ENCODE data around the gene MYO1G. TPM values are rescaled to one million over a fixed set of nuclear protein-coding genes. Genes with fewer than 3 reads are reported as not detected.

The MYO1G gene
- total RNA-seq, 1 experiment from 2014 or later, result 0.36 TPM

- Mint-ChIP-seq H3K9me3 (ENCODE audit: unreplicated experiment) (no peaks in the 10 kb centered on the region), H3K27ac (ENCODE audit: unreplicated experiment) (no peak overlapping the region), H3K4me1 (ENCODE audit: low read depth, unreplicated experiment) (no peaks in the 10 kb centered on the region), H3K36me3 (ENCODE audit: insufficient read depth, unreplicated experiment) (no peaks in the 10 kb centered on the region), H3K27me3 (ENCODE audit: insufficient read depth, unreplicated experiment) (peaks cover 3% of the 10 kb centered on the region), H3K4me3 (ENCODE audit: unreplicated experiment) (no peak overlapping the region)
- CTCF ChIA-PET, result no interaction called here
- no peaks in the 10 kb centered on the region for H3K36me3 ChIP-seq (ENCODE audit: control insufficient read depth, insufficient read depth, low read length)
- H3K4me3 ChIP-seq (ENCODE audit: low read depth, low read length), result no peak overlapping the region
- H3K27me3 ChIP-seq (replicated peaks; ENCODE audit: control insufficient read depth, insufficient read depth, low read length), result no peaks in the 10 kb centered on the region
- no peaks in the 10 kb centered on the region for H3K4me1 ChIP-seq
- no TSS peak for BruUV-seq (replicated peaks)
- intact Hi-C loops (cut with micrococcal nuclease; ENCODE audit: unreplicated experiment), result no loop called here
- peaks cover 9% of the 10 kb centered on the region; the same call in 1 of the 2 replicates for H3K9me3 ChIP-seq
- POLR2A ChIA-PET, result no interaction called here
- TF ChIP-seq CTCF (IDR thresholded peaks at IDR 0.05; ENCODE audit: insufficient read depth in 1 of 2, low read depth in 1 of 2, low read length in 1 of 2, severe bottlenecking in 1 of 2, unreplicated experiment in 1 of 2), result no peak
- DNase-seq, result no peak
Measured at GRCh38 chr7:44920119-44920518, 58.7 kb downstream of the MYO1G start.

- Histone ChIP-seq H3K27me3 (replicated peaks; ENCODE audit: control insufficient read depth, insufficient read depth, low read length) (no peaks in the 10 kb centered on the region), H3K4me1 (no peaks in the 10 kb centered on the region), H3K9me3 (peaks cover 3% of the 10 kb centered on the region; the same call in 1 of the 2 replicates), H3K36me3 (ENCODE audit: control insufficient read depth, insufficient read depth, low read length) (no peaks in the 10 kb centered on the region), H3K4me3 (ENCODE audit: low read depth, low read length) (no peak overlapping the region)
- no peak for TF ChIP-seq CTCF (IDR thresholded peaks at IDR 0.05; ENCODE audit: insufficient read depth in 1 of 2, low read depth in 1 of 2, low read length in 1 of 2, severe bottlenecking in 1 of 2, unreplicated experiment in 1 of 2)
- H3K9me3 Mint-ChIP-seq (ENCODE audit: unreplicated experiment), result no peaks in the 10 kb centered on the region
- ChIA-PET POLR2A (no interaction called here), CTCF (no interaction called here)
- H3K36me3 Mint-ChIP-seq (ENCODE audit: insufficient read depth, unreplicated experiment), result no peaks in the 10 kb centered on the region
- BruUV-seq (replicated peaks), result no TSS peak
- no peak overlapping the region for H3K4me3 Mint-ChIP-seq (ENCODE audit: unreplicated experiment)
- no peaks in the 10 kb centered on the region for H3K4me1 Mint-ChIP-seq (ENCODE audit: low read depth, unreplicated experiment)
- no peak overlapping the region for H3K27ac Mint-ChIP-seq (ENCODE audit: unreplicated experiment)
- DNase-seq, result no peak
- H3K27me3 Mint-ChIP-seq (ENCODE audit: insufficient read depth, unreplicated experiment), result no peaks in the 10 kb centered on the region
- intact Hi-C loops (cut with micrococcal nuclease; ENCODE audit: unreplicated experiment), result no loop called here
Measured at GRCh38 chr7:44918029-44918428, 60.8 kb downstream of the MYO1G start.

GRCh38 chr7:44917465-44917864, 61.4 kb downstream of the MYO1G start:
- no peaks in the 10 kb centered on the region for H3K4me1 Mint-ChIP-seq (ENCODE audit: low read depth, unreplicated experiment)
- no peaks in the 10 kb centered on the region for H3K27me3 ChIP-seq (replicated peaks; ENCODE audit: control insufficient read depth, insufficient read depth, low read length)
- no peak overlapping the region for H3K4me3 ChIP-seq (ENCODE audit: low read depth, low read length)
- H3K36me3 Mint-ChIP-seq (ENCODE audit: insufficient read depth, unreplicated experiment), result no peaks in the 10 kb centered on the region
- CTCF ChIA-PET, result no interaction called here
- no TSS peak for BruUV-seq (replicated peaks)
- H3K9me3 ChIP-seq, result peaks cover 3% of the 10 kb centered on the region; the same call in 1 of the 2 replicates
- no peak for DNase-seq
- no peaks in the 10 kb centered on the region for H3K36me3 ChIP-seq (ENCODE audit: control insufficient read depth, insufficient read depth, low read length)
- no peak overlapping the region for H3K27ac Mint-ChIP-seq (ENCODE audit: unreplicated experiment)
- no peaks in the 10 kb centered on the region for H3K27me3 Mint-ChIP-seq (ENCODE audit: insufficient read depth, unreplicated experiment)
- TF ChIP-seq CTCF (IDR thresholded peaks at IDR 0.05; ENCODE audit: insufficient read depth in 1 of 2, low read depth in 1 of 2, low read length in 1 of 2, severe bottlenecking in 1 of 2, unreplicated experiment in 1 of 2), result no peak
- intact Hi-C loops (cut with micrococcal nuclease; ENCODE audit: unreplicated experiment), result no loop called here
- H3K9me3 Mint-ChIP-seq (ENCODE audit: unreplicated experiment), result no peaks in the 10 kb centered on the region
- H3K4me1 ChIP-seq, result no peaks in the 10 kb centered on the region
- POLR2A ChIA-PET, result no interaction called here
- H3K4me3 Mint-ChIP-seq (ENCODE audit: unreplicated experiment), result no peak overlapping the region

All from Caco-2 (cell line).